ENCODE data around the gene ELANE.

GRCh38 chr19:858868-859843, 7.1 kb downstream of the ELANE start, which contains the start of gene CFD:
- TF ChIP-seq CTCF (IDR thresholded peaks at IDR 0.05) (no peak), POLR2A (IDR thresholded peaks at IDR 0.05) (peak in 1 of 2 donors; percentile 45)

All from adrenal gland (tissue), 5 donors.